DND-41 (cell line): Measurements from ENCODE around the gene CASP2.

ENCODE experiments used
- ATAC-seq: fragments of 200-7000 bp; cut with Tn5 transposase; 3 replicates; pipeline ENCODE4 v1.9.1; 2021; ENCODE audit warnings: low read depth; ENCODE audit not compliant: insufficient read depth
- DNase-seq: peaks from one replicate; pipeline ENCODE4 v3.0.0-alpha.2; 2020
- H2AFZ ChIP-seq: 2 replicates; pipeline ENCODE4 v1.6.0; 2012; ENCODE audit warnings: low read depth, low read length
- H3K27ac ChIP-seq: 2 replicates; pipeline ENCODE4 v1.5.1; 2012; ENCODE audit warnings: low read length, inconsistent platforms
- H3K27me3 ChIP-seq: fragments of 200-600 bp; sonication (generic); 2 replicates; pipeline ENCODE4 v1.6.0; 2012; ENCODE audit warnings: low read length, mild to moderate bottlenecking, inconsistent platforms; ENCODE audit not compliant: insufficient read depth, poor library complexity
- H3K36me3 ChIP-seq: 2 replicates; pipeline ENCODE4 v1.5.1; 2012; ENCODE audit warnings: low read length, inconsistent platforms; ENCODE audit not compliant: insufficient read depth
- H3K4me1 ChIP-seq: 2 replicates; pipeline ENCODE4 v1.5.1; 2012; ENCODE audit warnings: mild to moderate bottlenecking, low read length; ENCODE audit not compliant: insufficient read depth
- H3K4me2 ChIP-seq: 2 replicates; pipeline ENCODE4 v1.6.0; 2012; ENCODE audit warnings: mild to moderate bottlenecking, moderate library complexity, low read length, inconsistent platforms; ENCODE audit not compliant: insufficient read depth
- H3K4me3 ChIP-seq, 2 experiments: fragments of 200-600 bp in 1 of 2; shearing (Covaris generic) in 1 of 2; 2 replicates each; pipeline ENCODE4 v1.5.1; 2012 to 2016; ENCODE audit warnings: inconsistent platforms in 2 of 2, low read length in 2 of 2, mild to moderate bottlenecking in 2 of 2, low read depth in 1 of 2, moderate library complexity in 1 of 2
- H3K79me2 ChIP-seq: 2 replicates; pipeline ENCODE4 v1.6.0; 2012; ENCODE audit warnings: low read length, inconsistent platforms; ENCODE audit not compliant: insufficient read depth
- H3K9ac ChIP-seq: 2 replicates; pipeline ENCODE4 v1.6.0; 2012; ENCODE audit warnings: low read depth, mild to moderate bottlenecking, inconsistent platforms, low read length, moderate library complexity
- H3K9me3 ChIP-seq: 2 replicates; pipeline ENCODE4 v1.5.1; 2012; ENCODE audit warnings: low read length, moderate library complexity, mild to moderate bottlenecking, inconsistent platforms; ENCODE audit not compliant: insufficient read depth, severe bottlenecking
- H4K20me1 ChIP-seq: 2 replicates; pipeline ENCODE4 v1.6.0; 2012; ENCODE audit warnings: low read length; ENCODE audit not compliant: insufficient read depth
- EZH2 ChIP-seq: IDR thresholded peaks from 3 replicates; pipeline ENCODE4 v1.6.1; 2012; ENCODE audit warnings: borderline replicate concordance, low read depth, mild to moderate bottlenecking, moderate library complexity, low read length, inconsistent platforms; ENCODE audit not compliant: severe bottlenecking
- TF ChIP-seq, protein P1 (sequence below): IDR thresholded peaks from 2 replicates; pipeline ENCODE4 v1.5.1; 2012; ENCODE audit warnings: borderline replicate concordance, low read length, moderate library complexity, mild to moderate bottlenecking; ENCODE audit not compliant: poor library complexity, severe bottlenecking; ENCODE audit errors: extremely low read depth

The CASP2 gene

DNA sequence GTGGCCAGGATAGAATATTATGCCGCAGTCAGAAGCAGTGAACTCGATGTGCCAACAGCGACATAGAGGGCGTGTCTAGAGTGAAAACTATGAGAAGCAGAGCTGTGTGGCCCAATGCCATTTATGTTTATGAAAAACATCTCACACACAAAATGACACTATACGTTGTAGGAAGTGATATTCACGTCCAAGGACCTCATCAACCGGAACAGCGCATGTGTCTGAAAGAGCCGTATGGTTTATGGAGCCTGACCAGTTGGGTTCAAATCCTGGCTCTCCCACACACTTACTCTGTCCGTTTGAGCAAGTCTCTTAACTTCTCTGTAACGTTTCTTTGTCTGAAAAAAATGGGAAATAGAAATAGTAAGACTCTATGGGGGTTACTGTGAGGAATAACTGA lies 45.8 kb upstream of the CASP2 start:
- Histone ChIP-seq H3K4me2 (no peak overlapping the region), H3K27ac (no peak overlapping the region), H2AFZ (no peak overlapping the region), H3K4me1 (no peaks in the 10 kb centered on the region), H3K9ac (no peak overlapping the region), H3K27me3 (no peaks in the 10 kb centered on the region), H3K4me3 (no peak overlapping the region), H3K9me3 (peaks cover 2% of the 10 kb centered on the region), H3K79me2 (no peaks in the 10 kb centered on the region), H4K20me1 (no peaks in the 10 kb centered on the region), H3K36me3 (no peaks in the 10 kb centered on the region)
- DNase-seq, result no peak
- no peak for ATAC-seq
- no peak for TF ChIP-seq EZH2
- TF ChIP-seq, protein P1, sequence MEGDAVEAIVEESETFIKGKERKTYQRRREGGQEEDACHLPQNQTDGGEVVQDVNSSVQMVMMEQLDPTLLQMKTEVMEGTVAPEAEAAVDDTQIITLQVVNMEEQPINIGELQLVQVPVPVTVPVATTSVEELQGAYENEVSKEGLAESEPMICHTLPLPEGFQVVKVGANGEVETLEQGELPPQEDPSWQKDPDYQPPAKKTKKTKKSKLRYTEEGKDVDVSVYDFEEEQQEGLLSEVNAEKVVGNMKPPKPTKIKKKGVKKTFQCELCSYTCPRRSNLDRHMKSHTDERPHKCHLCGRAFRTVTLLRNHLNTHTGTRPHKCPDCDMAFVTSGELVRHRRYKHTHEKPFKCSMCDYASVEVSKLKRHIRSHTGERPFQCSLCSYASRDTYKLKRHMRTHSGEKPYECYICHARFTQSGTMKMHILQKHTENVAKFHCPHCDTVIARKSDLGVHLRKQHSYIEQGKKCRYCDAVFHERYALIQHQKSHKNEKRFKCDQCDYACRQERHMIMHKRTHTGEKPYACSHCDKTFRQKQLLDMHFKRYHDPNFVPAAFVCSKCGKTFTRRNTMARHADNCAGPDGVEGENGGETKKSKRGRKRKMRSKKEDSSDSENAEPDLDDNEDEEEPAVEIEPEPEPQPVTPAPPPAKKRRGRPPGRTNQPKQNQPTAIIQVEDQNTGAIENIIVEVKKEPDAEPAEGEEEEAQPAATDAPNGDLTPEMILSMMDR, result no peak

DNA sequence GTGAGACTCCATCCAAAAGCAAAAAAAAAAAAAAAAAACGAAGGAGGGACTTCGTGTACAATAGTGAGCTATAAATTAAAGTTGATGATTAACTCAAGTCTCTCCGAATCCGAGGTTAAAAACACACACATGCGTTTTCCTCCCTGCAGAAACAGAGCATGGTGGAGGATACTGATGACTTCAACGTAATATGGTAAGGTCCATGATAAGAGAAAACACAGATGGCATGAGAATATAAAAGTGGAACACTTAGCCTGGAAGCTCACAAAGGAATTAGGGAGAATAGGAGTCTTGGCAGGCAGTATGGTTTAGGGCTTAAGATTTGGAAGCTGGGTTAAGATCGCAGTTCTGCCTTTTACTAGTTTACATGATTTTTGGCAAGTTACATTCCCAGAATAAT lies 45.0 kb upstream of the CASP2 start:
- Histone ChIP-seq H3K9me3 (no peaks in the 10 kb centered on the region), H3K36me3 (no peaks in the 10 kb centered on the region), H4K20me1 (no peaks in the 10 kb centered on the region), H3K9ac (no peak overlapping the region), H3K4me1 (no peaks in the 10 kb centered on the region), H3K79me2 (no peaks in the 10 kb centered on the region), H3K4me3 (no peak overlapping the region), H3K4me2 (no peak overlapping the region), H2AFZ (no peak overlapping the region), H3K27ac (no peak overlapping the region), H3K27me3 (no peaks in the 10 kb centered on the region)
- TF ChIP-seq, protein P1, result no peak
- TF ChIP-seq EZH2, result no peak
- no peak for DNase-seq
- no peak for ATAC-seq

DNA sequence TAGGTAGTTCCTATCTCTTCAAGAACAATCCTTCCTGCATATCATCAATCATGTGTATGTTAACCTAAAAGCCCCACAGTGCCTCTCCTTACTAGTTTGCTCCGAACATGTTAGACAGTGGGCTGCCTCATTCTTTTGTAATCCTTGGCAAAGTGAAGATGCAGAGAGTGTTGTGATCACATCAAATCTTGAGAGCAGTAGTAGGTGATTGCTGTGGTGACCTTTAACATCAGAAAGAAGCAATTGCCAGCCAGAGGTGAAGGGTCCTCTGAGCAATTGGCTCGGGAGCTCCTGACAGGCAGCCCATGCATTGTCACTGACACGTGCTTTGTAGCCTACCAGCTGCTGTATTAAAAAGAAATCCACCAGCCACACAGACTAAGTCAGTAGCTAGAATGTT lies 44.5 kb upstream of the CASP2 start:
- H3K4me2 ChIP-seq, result no peak overlapping the region
- no peaks in the 10 kb centered on the region for H3K36me3 ChIP-seq
- no peaks in the 10 kb centered on the region for H4K20me1 ChIP-seq
- DNase-seq (no peak), ATAC-seq (no peak)
- H3K4me3 ChIP-seq, result no peak overlapping the region
- no peaks in the 10 kb centered on the region for H3K27me3 ChIP-seq
- no peaks in the 10 kb centered on the region for H3K4me1 ChIP-seq
- no peak for TF ChIP-seq EZH2
- TF ChIP-seq, protein P1, result no peak
- H3K79me2 ChIP-seq, result no peaks in the 10 kb centered on the region
- H2AFZ ChIP-seq, result no peak overlapping the region
- no peak overlapping the region for H3K9ac ChIP-seq
- H3K9me3 ChIP-seq, result no peaks in the 10 kb centered on the region
- H3K27ac ChIP-seq, result no peak overlapping the region

DNA sequence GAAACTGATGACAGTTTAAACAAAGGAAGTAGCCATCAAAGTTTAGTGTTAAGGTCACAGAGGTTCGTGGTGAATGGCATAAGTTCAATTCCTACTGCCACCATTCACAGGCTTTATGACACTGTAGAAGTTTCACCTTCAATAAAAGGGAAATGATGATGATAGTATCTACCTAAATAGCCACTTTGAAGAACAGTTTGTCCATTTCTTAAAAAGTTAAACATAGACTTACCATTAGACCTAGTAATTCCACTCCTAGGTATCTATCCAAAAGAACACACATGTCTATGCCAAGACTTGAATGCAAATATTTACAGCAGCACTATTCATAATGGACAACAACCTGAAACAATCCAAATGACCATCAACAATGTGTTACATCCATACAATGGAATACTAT lies 43.8 kb upstream of the CASP2 start:
- H3K27me3 ChIP-seq, result no peaks in the 10 kb centered on the region
- no peaks in the 10 kb centered on the region for H3K9me3 ChIP-seq
- H3K36me3 ChIP-seq, result no peaks in the 10 kb centered on the region
- 0 out of 2 replicates have a peak, but pooled peaks cover 4% of the 10 kb centered on the region for H3K4me1 ChIP-seq
- no peak overlapping the region for H3K9ac ChIP-seq
- DNase-seq, result no peak
- H3K27ac ChIP-seq, result no peak overlapping the region
- TF ChIP-seq EZH2, result no peak
- TF ChIP-seq, protein P1, result no peak
- H4K20me1 ChIP-seq, result no peaks in the 10 kb centered on the region
- H2AFZ ChIP-seq, result no peak overlapping the region
- no peak overlapping the region for H3K4me3 ChIP-seq
- no peaks in the 10 kb centered on the region for H3K79me2 ChIP-seq
- no peak overlapping the region for H3K4me2 ChIP-seq
- no peak for ATAC-seq
